Thoracic aorta (tissue), 2 donors: ENCODE results near the gene PIAS2. TPM values are rescaled to one million over a fixed set of nuclear protein-coding genes. Genes with fewer than 3 reads are reported as not detected.

Source experiments
- ATAC-seq: fragments of 150-250 bp; one replicate; pipeline ENCODE4 v1.8.0; 2017; ENCODE audit warnings: low read depth; ENCODE audit not compliant: insufficient number of reproducible peaks, low FRiP score
- DNase-seq: peaks from one replicate; pipeline ENCODE4 v3.0.0-alpha.2; 2020; ENCODE audit warnings: low spot score
- H3K27ac ChIP-seq, 2 donors: fragments of 200-600 bp; sonication (generic); 1 replicate in 1 of 2; 2 replicates in 1 of 2; pipeline ENCODE4 v1.5.1; 2016; ENCODE audit warnings: mild to moderate bottlenecking in 2 of 2, moderate library complexity in 2 of 2
- H3K27me3 ChIP-seq: fragments of 200-600 bp; sonication (generic); replicated peaks from 2 replicates; pipeline ENCODE4 v1.6.0; 2016; ENCODE audit warnings: mild to moderate bottlenecking; ENCODE audit not compliant: insufficient read depth
- H3K36me3 ChIP-seq: fragments of 200-600 bp; sonication (generic); one replicate; pipeline ENCODE4 v1.5.1; 2016
- H3K4me1 ChIP-seq, 2 donors: fragments of 200-600 bp; sonication (generic); 1 replicate in 1 of 2; 2 replicates in 1 of 2; pipeline versions ENCODE4 v1.5.1 to v1.6.0; 2016; ENCODE audit warnings: low read depth in 2 of 2, mild to moderate bottlenecking in 1 of 2; ENCODE audit not compliant: control insufficient read depth in 1 of 2
- H3K4me3 ChIP-seq: fragments of 200-600 bp; sonication (generic); 2 replicates; pipeline ENCODE4 v1.5.1; 2016; ENCODE audit warnings: mild to moderate bottlenecking
- H3K9me3 ChIP-seq: fragments of 200-600 bp; sonication (generic); 2 replicates; pipeline ENCODE4 v1.5.1; 2016
- CTCF ChIP-seq: fragments of 200-600 bp; sonication (generic); IDR thresholded peaks from one replicate; pipeline ENCODE4 v1.5.1; 2019; ENCODE audit warnings: antibody characterized with exemption
- total RNA-seq, 2 donors: library from RNA; depleted of rRNA; stranded (reverse); fragments of >200 nt; gene quantifications; one replicate each; pipeline versions ENCODE4 v1.1.0 to v1.2.3, GENCODE V29; 2016

The PIAS2 gene
- total RNA-seq, 2 donors from 2014 or later, result 30.6 to 38.2 TPM

GRCh38 chr18:46893360-46893759, 23.9 kb downstream of the PIAS2 start:
- ATAC-seq, result no peak
- Histone ChIP-seq H3K27me3 (no peaks in the 10 kb centered on the region), H3K4me1 (peaks cover 0 to 5% of the 10 kb centered on the region in 2 donors), H3K36me3 (peaks cover 22% of the 10 kb centered on the region), H3K9me3 (peaks cover 7% of the 10 kb centered on the region), H3K27ac (no peak overlapping the region), H3K4me3 (no peak overlapping the region)
- TF ChIP-seq CTCF, result no peak
- DNase-seq, result no peak

GRCh38 chr18:46892842-46893241, 24.5 kb downstream of the PIAS2 start:
- ATAC-seq (no peak), DNase-seq (no peak)
- no peak for TF ChIP-seq CTCF
- Histone ChIP-seq H3K4me1 (peaks cover 0 to 5% of the 10 kb centered on the region in 2 donors), H3K4me3 (no peak overlapping the region), H3K27me3 (no peaks in the 10 kb centered on the region), H3K9me3 (peaks cover 11% of the 10 kb centered on the region), H3K36me3 (peaks cover 24% of the 10 kb centered on the region), H3K27ac (no peak overlapping the region)

- H3K9me3 ChIP-seq, result peaks cover 11% of the 10 kb centered on the region
- H3K4me1 ChIP-seq, result peaks cover under 1 to 2% of the 10 kb centered on the region in 2 donors
- H3K27me3 ChIP-seq, result no peaks in the 10 kb centered on the region
- DNase-seq (no peak), ATAC-seq (no peak)
- H3K36me3 ChIP-seq, result peaks cover 24% of the 10 kb centered on the region
- H3K27ac ChIP-seq, result no peak overlapping the region
- no peak for TF ChIP-seq CTCF
- H3K4me3 ChIP-seq, result no peak overlapping the region
These were observed 25.5 kb downstream of the PIAS2 start for GRCh38 chr18:46891742-46892214.

- H3K27me3 ChIP-seq, result no peaks in the 10 kb centered on the region
These were observed 28.3 kb downstream of the PIAS2 start for GRCh38 chr18:46888965-46889364.

GRCh38 chr18:46886893-46887292, 30.4 kb downstream of the PIAS2 start:
- H3K27ac ChIP-seq, result no peak overlapping the region
- DNase-seq, result no peak
- H3K4me1 ChIP-seq, result peaks cover 0 to 6% of the 10 kb centered on the region in 2 donors
- no peak overlapping the region for H3K4me3 ChIP-seq
- no peaks in the 10 kb centered on the region for H3K27me3 ChIP-seq
- H3K9me3 ChIP-seq, result peaks cover 11% of the 10 kb centered on the region
- no peak for TF ChIP-seq CTCF
- H3K36me3 ChIP-seq, result peaks cover 24% of the 10 kb centered on the region
- no peak for ATAC-seq

More at GRCh38 chr18:46888965-46889364, 28.3 kb downstream of the PIAS2 start:
- TF ChIP-seq CTCF, result no peak
- Histone ChIP-seq H3K27ac (no peak overlapping the region), H3K36me3 (peaks cover 24% of the 10 kb centered on the region), H3K4me3 (no peak overlapping the region), H3K9me3 (peaks cover 11% of the 10 kb centered on the region), H3K4me1 (peaks cover 0 to 6% of the 10 kb centered on the region in 2 donors)
- no peak for DNase-seq
- ATAC-seq, result no peak
